ENCODE measurements around the gene ENKD1.

The ENKD1 gene

GRCh38 chr16:67648764-67649407, 17.7 kb downstream of the ENKD1 start:
- DNase-seq = no peak

- DNase-seq = no peak
These were observed 18.3 kb downstream of the ENKD1 start for GRCh38 chr16:67648088-67648763.

- DNase-seq = no peak
These were observed 18.9 kb downstream of the ENKD1 start for GRCh38 chr16:67647681-67648080.

- DNase-seq = no peak
These were observed 19.4 kb downstream of the ENKD1 start for GRCh38 chr16:67647111-67647651.

- DNase-seq = no peak
These were observed 21.0 kb downstream of the ENKD1 start for GRCh38 chr16:67645397-67646121.

GRCh38 chr16:67644038-67644437, 22.5 kb downstream of the ENKD1 start:
- no peak for DNase-seq

GRCh38 chr16:67641779-67642708, 24.5 kb downstream of the ENKD1 start:
- no peak for DNase-seq

- no peak for DNase-seq
These were observed 28.9 kb downstream of the ENKD1 start for GRCh38 chr16:67637625-67638024.

- no peak for DNase-seq
These were observed 29.8 kb downstream of the ENKD1 start for GRCh38 chr16:67636713-67637112.

- no peak for DNase-seq
These were observed 34.0 kb downstream of the ENKD1 start for GRCh38 chr16:67632415-67633172.

- DNase-seq = no peak
These were observed 38.3 kb downstream of the ENKD1 start for GRCh38 chr16:67628216-67628615.

- peak; percentile 28 to 29 for DNase-seq
These were observed 52.7 kb downstream of the ENKD1 start for GRCh38 chr16:67613808-67614207.

All from activated T-cell treated with anti-CD3 and anti-CD28 coated beads, Interleukin-2, amount 50 U/mL, for 48 hours (primary cell).